HG02885 (cell line): ENCODE measurements around the gene HS3ST5.
A peak's percentile ranks its signal among the peaks of the same experiment; 100 is the strongest.

ENCODE experiments used
- ATAC-seq: cut with Tn5 transposase; IDR thresholded peaks from one replicate; pipeline ENCODE4 v1.9.1; 2021; ENCODE audit warnings: mild to moderate bottlenecking; ENCODE audit not compliant: unreplicated experiment, poor library complexity

The HS3ST5 gene, protein sequence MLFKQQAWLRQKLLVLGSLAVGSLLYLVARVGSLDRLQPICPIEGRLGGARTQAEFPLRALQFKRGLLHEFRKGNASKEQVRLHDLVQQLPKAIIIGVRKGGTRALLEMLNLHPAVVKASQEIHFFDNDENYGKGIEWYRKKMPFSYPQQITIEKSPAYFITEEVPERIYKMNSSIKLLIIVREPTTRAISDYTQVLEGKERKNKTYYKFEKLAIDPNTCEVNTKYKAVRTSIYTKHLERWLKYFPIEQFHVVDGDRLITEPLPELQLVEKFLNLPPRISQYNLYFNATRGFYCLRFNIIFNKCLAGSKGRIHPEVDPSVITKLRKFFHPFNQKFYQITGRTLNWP

GRCh38 chr6:114342826-114343781 lies at the start of gene HS3ST5:
Gene HS3ST5 (minus strand): TSS chr6:114343023. CDS start chr6:114062845, 280,178 bp downstream.
- ATAC-seq: peak; percentile 51

GRCh38 chr6:114390176-114390575 lies 47.4 kb upstream of the HS3ST5 start:
- no peak for ATAC-seq

GRCh38 chr6:114389111-114389510 lies 46.3 kb upstream of the HS3ST5 start:
- no peak for ATAC-seq

- ATAC-seq: no peak
These were observed 39.6 kb upstream of the HS3ST5 start for GRCh38 chr6:114382406-114382805.

DNA sequence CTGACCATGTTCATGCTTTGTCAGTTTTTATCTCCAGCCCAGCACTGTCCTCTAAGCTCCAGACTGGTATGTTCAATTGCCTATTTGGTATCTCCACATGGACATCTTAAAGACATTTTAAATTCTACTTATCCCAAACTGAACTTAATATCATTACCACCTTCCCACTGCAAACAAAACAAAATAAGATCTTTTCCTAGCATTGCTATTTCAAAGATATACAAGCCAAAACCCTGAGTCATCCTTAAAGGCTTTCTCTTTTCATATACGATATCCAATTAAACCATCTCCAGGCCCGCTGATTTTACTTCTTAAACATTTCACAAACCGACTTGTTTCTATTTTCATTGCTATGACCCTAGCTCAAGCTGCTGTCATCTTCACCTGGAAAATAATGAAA lies 35.1 kb upstream of the HS3ST5 start:
- ATAC-seq: no peak

DNA sequence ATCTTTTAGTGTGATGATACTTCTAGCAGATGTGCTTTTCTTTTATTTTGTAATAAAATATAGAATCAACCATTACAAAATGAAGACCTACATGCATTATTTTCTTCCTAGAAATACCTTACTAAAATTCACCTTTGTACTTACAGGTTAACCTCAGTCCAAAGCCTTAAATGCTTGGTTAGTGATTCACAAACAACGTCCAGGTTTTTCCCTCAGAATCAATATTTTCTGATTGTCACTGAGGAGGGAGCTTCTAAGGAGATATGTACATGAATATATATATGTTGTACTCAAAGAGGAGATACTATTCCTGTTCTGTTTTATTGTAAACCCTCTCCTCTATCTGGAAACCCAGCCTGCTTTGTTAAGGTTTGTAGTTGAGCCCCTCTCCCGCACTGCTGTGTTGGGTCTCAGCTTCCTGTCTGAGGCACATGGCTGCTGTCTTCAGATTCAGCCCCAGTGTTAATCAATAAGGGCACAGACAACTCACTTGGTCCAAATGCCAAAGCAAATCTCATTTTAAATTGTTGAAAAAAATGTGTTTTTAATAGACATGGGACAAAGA lies 33.9 kb upstream of the HS3ST5 start:
- ATAC-seq: no peak

DNA sequence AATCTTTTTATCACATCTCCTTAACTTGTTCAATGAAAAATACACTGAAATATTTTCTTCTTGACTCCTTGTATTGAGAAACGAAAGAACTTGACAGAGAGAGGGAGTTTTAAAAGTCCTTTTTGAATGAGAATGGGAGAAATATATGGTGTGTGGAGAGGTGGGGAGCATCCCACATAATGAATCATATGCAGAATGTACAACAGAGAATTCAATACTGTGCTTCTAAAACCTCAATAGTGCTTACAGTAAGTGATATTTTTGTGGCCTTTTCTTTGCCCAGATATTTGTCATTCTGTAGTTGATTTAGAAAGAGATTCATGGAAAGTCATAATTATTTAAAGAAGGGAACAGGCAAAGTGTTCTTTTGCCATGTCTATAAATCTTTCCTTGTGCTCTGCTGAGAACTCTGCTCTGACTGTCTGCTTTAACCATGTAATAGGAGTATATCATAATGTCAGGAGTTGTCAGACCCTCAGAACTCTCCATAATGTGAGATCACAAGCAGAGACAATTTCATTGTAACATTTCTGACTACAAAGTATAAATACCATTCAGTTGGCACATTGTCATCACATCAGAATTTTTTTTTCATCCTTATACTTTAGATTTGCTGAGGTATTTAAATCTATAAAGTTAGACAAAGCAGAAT lies 32.8 kb upstream of the HS3ST5 start:
- no peak for ATAC-seq

- no peak for ATAC-seq
These were observed 24.6 kb upstream of the HS3ST5 start for GRCh38 chr6:114367315-114367961.

- ATAC-seq: no peak
These were observed 24.1 kb upstream of the HS3ST5 start for GRCh38 chr6:114366899-114367298.

- ATAC-seq: no peak
These were observed 21.5 kb upstream of the HS3ST5 start for GRCh38 chr6:114364301-114364700.

DNA sequence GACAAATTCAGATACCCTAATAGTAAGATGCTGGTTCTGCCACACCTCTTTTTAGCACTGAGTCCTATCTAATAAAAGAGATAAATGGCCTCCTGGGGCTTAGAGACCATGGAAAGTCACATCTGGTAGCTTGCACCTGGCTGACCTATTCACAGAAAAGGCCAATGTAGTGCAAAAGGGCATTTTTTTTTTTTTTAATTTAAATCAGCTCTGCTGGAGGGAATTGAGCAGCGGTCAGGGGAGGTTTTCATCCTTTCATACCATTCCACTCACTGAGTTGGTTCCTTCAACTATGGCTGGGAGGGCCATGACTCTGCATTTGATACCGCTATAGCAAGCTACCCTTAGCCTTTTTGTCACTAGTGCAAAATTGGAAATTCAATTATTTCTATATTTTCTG lies 20.1 kb upstream of the HS3ST5 start:
- no peak for ATAC-seq

GRCh38 chr6:114362396-114362795 lies 19.6 kb upstream of the HS3ST5 start:
- ATAC-seq: no peak

- no peak for ATAC-seq
These were observed 18.2 kb upstream of the HS3ST5 start for GRCh38 chr6:114361036-114361435.

- ATAC-seq: no peak
These were observed 12.5 kb upstream of the HS3ST5 start for GRCh38 chr6:114355300-114355699.

- no peak for ATAC-seq
These were observed 11.7 kb upstream of the HS3ST5 start for GRCh38 chr6:114354482-114354881.

DNA sequence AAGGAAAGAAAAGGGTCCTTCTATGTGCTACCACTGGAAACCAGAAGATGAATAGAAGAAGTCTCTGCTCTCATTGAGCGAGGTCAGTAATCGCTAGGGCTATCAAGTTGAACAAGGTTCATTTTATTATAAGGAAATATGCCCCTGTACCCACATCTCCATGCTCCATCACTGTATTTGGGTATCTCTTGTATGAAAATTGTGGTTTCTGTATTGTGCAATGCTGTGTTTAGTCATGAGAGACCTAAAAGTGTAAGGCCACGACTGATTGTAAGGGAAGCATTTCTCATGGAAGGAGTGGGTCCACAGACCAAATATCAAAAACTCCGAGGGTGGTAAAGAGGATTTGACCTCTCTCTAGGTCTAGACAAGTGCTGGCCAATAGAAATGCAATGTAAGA lies 3.6 kb upstream of the HS3ST5 start:
- no peak for ATAC-seq

DNA sequence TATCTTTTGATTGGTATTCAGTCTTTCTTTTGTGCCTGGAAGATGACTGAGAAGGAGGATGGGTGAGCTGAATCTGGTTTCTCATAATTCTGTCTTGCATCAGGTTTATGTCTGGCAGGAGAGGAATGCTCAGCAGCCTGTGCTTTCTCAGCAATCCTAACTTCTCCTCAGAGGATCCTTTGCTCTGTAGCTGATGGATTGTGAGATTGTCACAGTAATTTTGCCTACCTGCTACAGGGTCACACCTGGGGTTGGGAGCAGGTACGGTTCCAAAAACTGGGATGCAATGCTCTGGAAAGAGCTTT lies 2.1 kb upstream of the HS3ST5 start:
- ATAC-seq: no peak

- no peak for ATAC-seq
These were observed 1.6 kb upstream of the HS3ST5 start for GRCh38 chr6:114344246-114344970.

DNA sequence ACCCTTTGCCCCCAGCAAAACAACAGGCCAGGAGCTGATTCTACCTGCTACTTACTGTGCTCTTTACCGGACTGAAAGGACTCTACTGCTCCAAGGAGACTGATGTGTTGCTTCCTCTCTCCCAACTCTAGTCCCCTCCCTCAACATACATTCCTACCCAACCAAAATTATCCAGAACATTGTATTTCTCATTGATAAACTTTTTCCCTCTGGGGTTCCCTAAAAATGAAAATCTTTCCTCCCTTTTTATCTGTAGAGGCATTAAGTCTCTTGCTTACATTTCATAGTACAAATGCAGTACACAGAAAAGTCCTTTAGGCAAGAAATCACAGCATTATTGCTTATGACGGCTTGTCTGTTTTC lies 940 bp upstream of the HS3ST5 start:
- no peak for ATAC-seq
